SK-N-SH (cell line): ENCODE results near the gene FCHO2. TPM values are rescaled to one million over a fixed set of nuclear protein-coding genes. Genes with fewer than 3 reads are reported as not detected.

Experiments
- CTCF ChIA-PET: fragments of 300-600, 350-600 bp; formaldehyde crosslinking; extraction: SDS; loops from one replicate; lab custom pipeline; 2021; lab: Yijun Ruan, JAX
- POLR2A ChIA-PET: fragments of 350-600 bp; sonication (Branson Sonifier 250); formaldehyde crosslinking; extraction: SDS; loops from one replicate; lab custom pipeline; 2020; ENCODE audit warnings: antibody characterized with exemption, inconsistent platforms; lab: Yijun Ruan, JAX
- DNase-seq: peaks from one replicate; pipeline ENCODE4 v3.0.0; 2012
- H2AFZ ChIP-seq: fragments of 200-600 bp; sonication (generic); 2 replicates; pipeline ENCODE4 v1.8.1; 2016; ENCODE audit warnings: antibody characterized with exemption, mild to moderate bottlenecking, low read depth
- H3F3A ChIP-seq: fragments of 200-600 bp; sonication (generic); replicated peaks from 2 replicates; pipeline ENCODE3; 2016; ENCODE audit warnings: antibody characterized with exemption, mild to moderate bottlenecking; ENCODE audit not compliant: insufficient read depth
- H3K27ac ChIP-seq, 2 experiments: fragments of 200-500 bp in 1 of 2; fragments of 200-600 bp in 1 of 2; sonication (Bioruptor generic) in 1 of 2; sonication (generic), shearing (Covaris generic) in 1 of 2; 2 replicates each; pipeline versions ENCODE4 v1.5.1 to v1.6.1; 2014 to 2016; ENCODE audit warnings: low read depth in 2 of 2, inconsistent platforms in 1 of 2, low read length in 1 of 2, mild to moderate bottlenecking in 1 of 2, mixed read lengths in 1 of 2
- H3K27me3 ChIP-seq: fragments of 200-600 bp; sonication (generic), shearing (Covaris generic); 2 replicates; pipeline ENCODE4 v1.6.1; 2016; ENCODE audit warnings: mixed run types; ENCODE audit not compliant: insufficient read depth
- H3K36me3 ChIP-seq, 2 experiments: fragments of 200-500 bp in 1 of 2; fragments of 200-600 bp in 1 of 2; sonication (Bioruptor generic) in 1 of 2; sonication (generic) in 1 of 2; replicated peaks in 1 of 2; 2 replicates each; pipeline versions ENCODE3 to v1.5.1; 2014 to 2016; ENCODE audit warnings: low read length in 1 of 2, mild to moderate bottlenecking in 1 of 2; ENCODE audit not compliant: insufficient read depth in 2 of 2, control insufficient read depth in 1 of 2
- H3K4me1 ChIP-seq, 2 experiments: fragments of 200-500 bp in 1 of 2; fragments of 200-600 bp in 1 of 2; sonication (Bioruptor generic) in 1 of 2; sonication (generic), shearing (Covaris generic) in 1 of 2; 2 replicates each; pipeline versions ENCODE4 v1.5.1 to v1.6.1; 2014 to 2016; ENCODE audit warnings: low read depth in 1 of 2, low read length in 1 of 2, mixed run types in 1 of 2; ENCODE audit not compliant: insufficient read depth in 2 of 2, control insufficient read depth in 1 of 2
- H3K4me2 ChIP-seq: fragments of 200-600 bp; sonication (generic), shearing (Covaris generic); 2 replicates; pipeline ENCODE4 v1.6.1; 2017; ENCODE audit warnings: mixed run types
- H3K4me3 ChIP-seq, 2 experiments: fragments of 200-500 bp in 1 of 2; fragments of 200-600 bp in 1 of 2; sonication (Bioruptor generic) in 1 of 2; sonication (generic), shearing (Covaris generic) in 1 of 2; 2 replicates each; pipeline versions ENCODE4 v1.5.1 to v1.8.1; 2014 to 2016; ENCODE audit warnings: low read depth in 2 of 2, inconsistent platforms in 1 of 2, low read length in 1 of 2, mild to moderate bottlenecking in 1 of 2, mixed read lengths in 1 of 2, moderate library complexity in 1 of 2
- H3K79me2 ChIP-seq: fragments of 200-600 bp; sonication (generic); 2 replicates; pipeline ENCODE4 v1.8.1; 2017; ENCODE audit warnings: mild to moderate bottlenecking; ENCODE audit not compliant: insufficient read depth
- H3K9ac ChIP-seq: fragments of 200-600 bp; sonication (generic); 2 replicates; pipeline ENCODE4 v1.6.1; 2017; ENCODE audit warnings: mixed run types
- H3K9me2 ChIP-seq: fragments of 200-600 bp; sonication (generic); 2 replicates; pipeline ENCODE4 v1.6.1; 2017; ENCODE audit warnings: mixed run types
- H3K9me3 ChIP-seq: fragments of 200-600 bp; sonication (generic); 2 replicates; pipeline ENCODE4 v1.6.1; 2017; ENCODE audit warnings: mixed run types, mild to moderate bottlenecking, moderate library complexity
- H4K20me1 ChIP-seq: fragments of 200-600 bp; sonication (generic); 2 replicates; pipeline ENCODE4 v1.6.1; 2017; ENCODE audit warnings: mild to moderate bottlenecking, mixed run types; ENCODE audit not compliant: insufficient read depth
- EP300 ChIP-seq, 2 experiments: IDR thresholded peaks; 2 replicates each; pipeline versions ENCODE4 v1.4.0 to v1.6.1; 2012; ENCODE audit warnings: borderline replicate concordance in 1 of 2, low read depth in 1 of 2, low read length in 1 of 2
- FOXM1 ChIP-seq: IDR thresholded peaks from 2 replicates; pipeline ENCODE4 v1.4.0; 2012; ENCODE audit warnings: low read depth, mild to moderate bottlenecking
- GABPA ChIP-seq: IDR thresholded peaks from 2 replicates; pipeline ENCODE4 v1.4.0; 2012; ENCODE audit warnings: low read depth, mild to moderate bottlenecking
- GATA2 ChIP-seq: sonication (generic); formaldehyde crosslinking; IDR thresholded peaks from 2 replicates; pipeline ENCODE4 v1.5.0; 2020; ENCODE audit warnings: mild to moderate bottlenecking, missing genetic modification reagents
- IRF3 ChIP-seq: fragments of 150-350 bp; IDR thresholded peaks from 2 replicates; pipeline ENCODE4 v1.6.1; 2016; ENCODE audit warnings: mild to moderate bottlenecking, low read depth, low read length
- JUND ChIP-seq: IDR thresholded peaks from 2 replicates; pipeline ENCODE4 v1.4.0; 2012
- NRF1 ChIP-seq: IDR thresholded peaks from 2 replicates; pipeline ENCODE4 v1.6.1; 2012; ENCODE audit warnings: low read depth, mild to moderate bottlenecking, low read length
- RFX5 ChIP-seq: IDR thresholded peaks from 2 replicates; pipeline ENCODE4 v1.6.1; 2012; ENCODE audit warnings: mild to moderate bottlenecking, improper control_type of control experiment, low read length
- RXRA ChIP-seq: IDR thresholded peaks from 2 replicates; pipeline ENCODE4 v1.4.0; 2012; ENCODE audit warnings: low read depth, mild to moderate bottlenecking, borderline replicate concordance
- SMC3 ChIP-seq: IDR thresholded peaks from 2 replicates; pipeline ENCODE4 v1.6.1; 2012; ENCODE audit warnings: low read depth, low read length, improper control_type of control experiment
- USF2 ChIP-seq: fragments of 150-350 bp; IDR thresholded peaks from 2 replicates; pipeline ENCODE4 v1.6.1; 2017; ENCODE audit warnings: antibody characterized with exemption, low read length, low read depth, borderline replicate concordance
- WGBS: methylation state at CpG from one replicate; pipeline ENCODE4 v1.1.6; 2017; ENCODE audit warnings: low lambda C conversion rate; 5-methylcytosine and 5-hydroxymethylcytosine counted together
- polyA plus RNA-seq, 3 experiments: library from polyadenylated mRNA; depleted of rRNA; stranded (reverse); fragments of >200 nt; gene quantifications; 2 replicates each; pipeline ENCODE4 v1.2.3, GENCODE V29; 2012
- TF ChIP-seq, protein P1 (sequence below): fragments of 200-600 bp; sonication (generic); IDR thresholded peaks from 2 replicates; pipeline ENCODE4 v1.6.1; 2017; ENCODE audit warnings: antibody characterized with exemption, mild to moderate bottlenecking, moderate library complexity
- TF ChIP-seq, protein P2 (sequence below): IDR thresholded peaks from 2 replicates; pipeline ENCODE4 v1.4.0; 2012; ENCODE audit warnings: low read depth, borderline replicate concordance
- TF ChIP-seq, protein P3 (sequence below): IDR thresholded peaks from 2 replicates; pipeline ENCODE4; 2012

The FCHO2 gene
- polyA plus RNA-seq, 1 of the 3 experiments (the other 2 are of a cell fraction), result 5.2 TPM

GRCh38 chr5:73067213-73067612 is 111.4 kb downstream of the FCHO2 start (continued):
- TF ChIP-seq, protein P1, sequence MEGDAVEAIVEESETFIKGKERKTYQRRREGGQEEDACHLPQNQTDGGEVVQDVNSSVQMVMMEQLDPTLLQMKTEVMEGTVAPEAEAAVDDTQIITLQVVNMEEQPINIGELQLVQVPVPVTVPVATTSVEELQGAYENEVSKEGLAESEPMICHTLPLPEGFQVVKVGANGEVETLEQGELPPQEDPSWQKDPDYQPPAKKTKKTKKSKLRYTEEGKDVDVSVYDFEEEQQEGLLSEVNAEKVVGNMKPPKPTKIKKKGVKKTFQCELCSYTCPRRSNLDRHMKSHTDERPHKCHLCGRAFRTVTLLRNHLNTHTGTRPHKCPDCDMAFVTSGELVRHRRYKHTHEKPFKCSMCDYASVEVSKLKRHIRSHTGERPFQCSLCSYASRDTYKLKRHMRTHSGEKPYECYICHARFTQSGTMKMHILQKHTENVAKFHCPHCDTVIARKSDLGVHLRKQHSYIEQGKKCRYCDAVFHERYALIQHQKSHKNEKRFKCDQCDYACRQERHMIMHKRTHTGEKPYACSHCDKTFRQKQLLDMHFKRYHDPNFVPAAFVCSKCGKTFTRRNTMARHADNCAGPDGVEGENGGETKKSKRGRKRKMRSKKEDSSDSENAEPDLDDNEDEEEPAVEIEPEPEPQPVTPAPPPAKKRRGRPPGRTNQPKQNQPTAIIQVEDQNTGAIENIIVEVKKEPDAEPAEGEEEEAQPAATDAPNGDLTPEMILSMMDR, result no peak
- TF ChIP-seq RXRA (no peak), RFX5 (no peak)

DNA sequence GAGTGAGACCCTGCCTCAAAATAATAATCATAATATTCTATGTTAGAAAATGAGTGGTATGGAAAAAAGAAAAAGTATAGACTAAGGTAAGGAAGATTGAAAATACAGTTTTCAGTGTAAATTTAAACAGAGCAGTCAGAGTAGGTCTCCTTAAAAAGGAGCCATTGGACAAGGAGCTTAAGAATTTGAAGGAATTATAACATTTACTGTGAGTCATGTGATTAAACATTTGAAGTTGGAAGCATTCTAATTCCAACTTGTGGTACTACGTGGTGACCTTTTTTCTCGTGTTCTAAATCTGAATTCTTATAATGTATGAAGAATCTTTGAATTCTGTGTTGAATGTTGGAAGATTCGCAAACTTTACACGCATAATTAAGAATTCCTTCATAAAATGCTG is 125.3 kb downstream of the FCHO2 start:
- Histone ChIP-seq H3K4me2 (no peak overlapping the region), H3K4me3 (no peak overlapping the region), H3K27me3 (no peaks in the 10 kb centered on the region), H3K27ac (no peak overlapping the region), H4K20me1 (no peaks in the 10 kb centered on the region), H3K79me2 (no peaks in the 10 kb centered on the region), H3F3A (peaks cover 7% of the 10 kb centered on the region), H3K36me3 (peaks cover 28 to 72% of the 10 kb centered on the region in 2 experiments), H3K9ac (no peak overlapping the region), H3K4me1 (no peaks in the 10 kb centered on the region), H3K9me3 (no peaks in the 10 kb centered on the region), H3K9me2 (no peaks in the 10 kb centered on the region), H2AFZ (no peak overlapping the region)
- WGBS, result 92% methylated on average over 4 of the region's 4 CpGs
- POLR2A ChIA-PET, result no interaction called here
- TF ChIP-seq SMC3 (no peak), IRF3 (no peak), GATA2 (no peak), USF2 (no peak), EP300 (IDR thresholded peaks at IDR 0.05; ENCODE audit: borderline replicate concordance in 1 of 2, low read depth in 1 of 2, low read length in 1 of 2) (no peak), FOXM1 (no peak), GABPA (no peak), NRF1 (no peak), RFX5 (no peak), RXRA (no peak), JUND (no peak)
- TF ChIP-seq, protein P2, sequence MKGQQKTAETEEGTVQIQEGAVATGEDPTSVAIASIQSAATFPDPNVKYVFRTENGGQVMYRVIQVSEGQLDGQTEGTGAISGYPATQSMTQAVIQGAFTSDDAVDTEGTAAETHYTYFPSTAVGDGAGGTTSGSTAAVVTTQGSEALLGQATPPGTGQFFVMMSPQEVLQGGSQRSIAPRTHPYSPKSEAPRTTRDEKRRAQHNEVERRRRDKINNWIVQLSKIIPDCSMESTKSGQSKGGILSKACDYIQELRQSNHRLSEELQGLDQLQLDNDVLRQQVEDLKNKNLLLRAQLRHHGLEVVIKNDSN, result no peak
- TF ChIP-seq, protein P3, sequence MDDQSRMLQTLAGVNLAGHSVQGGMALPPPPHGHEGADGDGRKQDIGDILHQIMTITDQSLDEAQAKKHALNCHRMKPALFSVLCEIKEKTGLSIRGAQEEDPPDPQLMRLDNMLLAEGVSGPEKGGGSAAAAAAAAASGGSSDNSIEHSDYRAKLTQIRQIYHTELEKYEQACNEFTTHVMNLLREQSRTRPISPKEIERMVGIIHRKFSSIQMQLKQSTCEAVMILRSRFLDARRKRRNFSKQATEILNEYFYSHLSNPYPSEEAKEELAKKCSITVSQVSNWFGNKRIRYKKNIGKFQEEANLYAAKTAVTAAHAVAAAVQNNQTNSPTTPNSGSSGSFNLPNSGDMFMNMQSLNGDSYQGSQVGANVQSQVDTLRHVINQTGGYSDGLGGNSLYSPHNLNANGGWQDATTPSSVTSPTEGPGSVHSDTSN, result no peak
- TF ChIP-seq, protein P1, result no peak
- DNase-seq, result no peak
- CTCF ChIA-PET, result interaction anchor here (1.2 kb wide), 1 partner anchor 120 kb away, joined by 4 read pairs; no protein-coding TSS in a partner anchor
